Measurements from ENCODE around the gene STK10. TPM values are rescaled to one million over a fixed set of nuclear protein-coding genes. Genes with fewer than 3 reads are reported as not detected.

The STK10 gene
- polyA plus RNA-seq, 1 of the 3 experiments (the other 2 are of a cell fraction) = 11.0 TPM

DNA sequence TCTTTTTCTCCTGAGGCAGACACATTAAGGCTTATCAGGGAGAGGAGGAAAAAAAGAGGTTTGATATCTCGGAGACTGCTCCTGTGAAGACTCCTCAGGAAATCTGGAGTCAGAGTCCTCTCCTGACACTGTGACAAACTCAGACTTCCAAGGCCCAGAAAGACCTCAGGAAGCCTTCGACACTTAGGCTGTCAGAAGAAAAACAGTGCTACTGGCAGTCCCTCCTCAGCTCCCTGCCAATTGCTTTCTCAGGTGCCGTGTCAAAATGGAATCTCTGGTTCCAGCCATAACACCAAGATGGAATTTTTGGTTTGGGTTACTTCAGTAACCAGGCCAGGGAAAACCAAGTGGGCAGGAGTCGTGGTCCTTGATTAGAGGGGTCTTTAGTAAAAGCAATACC is 4.1 kb downstream of the STK10 start:
- no peak for DNase-seq
- H3K4me1 ChIP-seq (ENCODE audit: control insufficient read depth in 1 of 2, insufficient read depth in 2 of 2, low read depth in 1 of 2, low read length in 1 of 2) = peaks cover 0 to 5% of the 10 kb centered on the region in 2 experiments; a peak in 1 of 4 replicates
- ChIA-PET POLR2A (no interaction called here), CTCF (interaction anchor here (0.7 to 1.1 kb wide), 2 partner anchors 13 to 271 kb away, joined by 3 to 4 read pairs; no protein-coding TSS in a partner anchor)
- H3K79me2 ChIP-seq (ENCODE audit: insufficient read depth) = peaks cover 79% of the 10 kb centered on the region
- no peak overlapping the region for H3K9ac ChIP-seq
- H3K36me3 ChIP-seq (replicated peaks in 1 of 2; ENCODE audit: control insufficient read depth in 1 of 2, insufficient read depth in 2 of 2, low read length in 1 of 2) = peaks cover 0 to 4% of the 10 kb centered on the region in 2 experiments
- H3F3A ChIP-seq (replicated peaks; ENCODE audit: insufficient read depth) = peaks cover 9% of the 10 kb centered on the region
- no peaks in the 10 kb centered on the region for H3K9me3 ChIP-seq
- no peak overlapping the region for H3K27ac ChIP-seq (ENCODE audit: low read depth in 2 of 2, low read length in 1 of 2)
- H3K4me3 ChIP-seq (ENCODE audit: low read depth in 2 of 2, low read length in 1 of 2) = no peak overlapping the region
- H3K27me3 ChIP-seq (ENCODE audit: insufficient read depth) = no peaks in the 10 kb centered on the region
- H3K9me2 ChIP-seq = no peaks in the 10 kb centered on the region
- no peak overlapping the region for H2AFZ ChIP-seq (ENCODE audit: low read depth)
- WGBS (ENCODE audit: low lambda C conversion rate) = 100% methylated on average over 3 of the region's 4 CpGs
- H4K20me1 ChIP-seq (ENCODE audit: insufficient read depth) = 0 out of 2 replicates have a peak, but pooled peaks cover 7% of the 10 kb centered on the region
- TF ChIP-seq MEF2A (IDR thresholded peaks at IDR 0.05; ENCODE audit: borderline replicate concordance, low read depth) (no peak), FOXJ3 (CRISPR knock-in tag; IDR thresholded peaks at IDR 0.05) (no peak), RAD21 (IDR thresholded peaks at IDR 0.05; ENCODE audit: low read length) (no peak), EP300 (IDR thresholded peaks at IDR 0.05; ENCODE audit: borderline replicate concordance in 1 of 2, low read depth in 1 of 2, low read length in 1 of 2) (no peak), RFX5 (IDR thresholded peaks at IDR 0.05; ENCODE audit: low read length) (no peak), NRF1 (IDR thresholded peaks at IDR 0.05; ENCODE audit: low read depth, low read length) (no peak), JUND (IDR thresholded peaks at IDR 0.05) (no peak), NFIC (IDR thresholded peaks at IDR 0.05; ENCODE audit: borderline replicate concordance) (no peak), ELF1 (IDR thresholded peaks at IDR 0.05) (no peak), FOSL2 (IDR thresholded peaks at IDR 0.05; ENCODE audit: borderline replicate concordance, low read depth) (no peak), IRF3 (IDR thresholded peaks at IDR 0.05; ENCODE audit: low read depth, low read length) (no peak), TCF12 (IDR thresholded peaks at IDR 0.05) (no peak)
- TF ChIP-seq, protein P1, sequence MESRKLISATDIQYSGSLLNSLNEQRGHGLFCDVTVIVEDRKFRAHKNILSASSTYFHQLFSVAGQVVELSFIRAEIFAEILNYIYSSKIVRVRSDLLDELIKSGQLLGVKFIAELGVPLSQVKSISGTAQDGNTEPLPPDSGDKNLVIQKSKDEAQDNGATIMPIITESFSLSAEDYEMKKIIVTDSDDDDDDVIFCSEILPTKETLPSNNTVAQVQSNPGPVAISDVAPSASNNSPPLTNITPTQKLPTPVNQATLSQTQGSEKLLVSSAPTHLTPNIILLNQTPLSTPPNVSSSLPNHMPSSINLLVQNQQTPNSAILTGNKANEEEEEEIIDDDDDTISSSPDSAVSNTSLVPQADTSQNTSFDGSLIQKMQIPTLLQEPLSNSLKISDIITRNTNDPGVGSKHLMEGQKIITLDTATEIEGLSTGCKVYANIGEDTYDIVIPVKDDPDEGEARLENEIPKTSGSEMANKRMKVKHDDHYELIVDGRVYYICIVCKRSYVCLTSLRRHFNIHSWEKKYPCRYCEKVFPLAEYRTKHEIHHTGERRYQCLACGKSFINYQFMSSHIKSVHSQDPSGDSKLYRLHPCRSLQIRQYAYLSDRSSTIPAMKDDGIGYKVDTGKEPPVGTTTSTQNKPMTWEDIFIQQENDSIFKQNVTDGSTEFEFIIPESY (IDR thresholded peaks at IDR 0.05; ENCODE audit: borderline replicate concordance, low read depth) = no peak
- TF ChIP-seq, protein P2, sequence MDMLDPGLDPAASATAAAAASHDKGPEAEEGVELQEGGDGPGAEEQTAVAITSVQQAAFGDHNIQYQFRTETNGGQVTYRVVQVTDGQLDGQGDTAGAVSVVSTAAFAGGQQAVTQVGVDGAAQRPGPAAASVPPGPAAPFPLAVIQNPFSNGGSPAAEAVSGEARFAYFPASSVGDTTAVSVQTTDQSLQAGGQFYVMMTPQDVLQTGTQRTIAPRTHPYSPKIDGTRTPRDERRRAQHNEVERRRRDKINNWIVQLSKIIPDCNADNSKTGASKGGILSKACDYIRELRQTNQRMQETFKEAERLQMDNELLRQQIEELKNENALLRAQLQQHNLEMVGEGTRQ (IDR thresholded peaks at IDR 0.05; ENCODE audit: borderline replicate concordance, low read depth, low read length) = no peak
- H3K4me2 ChIP-seq = no peak overlapping the region

- POLR2A ChIA-PET = no interaction called here
- H3K4me2 ChIP-seq = no peak overlapping the region
- peaks cover 17% of the 10 kb centered on the region; the same call in 1 of the 2 replicates for H4K20me1 ChIP-seq (ENCODE audit: insufficient read depth)
- H3K27me3 ChIP-seq (ENCODE audit: insufficient read depth) = no peaks in the 10 kb centered on the region
- H3K4me3 ChIP-seq (ENCODE audit: low read depth in 2 of 2, low read length in 1 of 2) = no peak overlapping the region
- peaks cover 4% of the 10 kb centered on the region for H3F3A ChIP-seq (replicated peaks; ENCODE audit: insufficient read depth)
- WGBS (ENCODE audit: low lambda C conversion rate) = 93% methylated on average over 6 of the region's 6 CpGs
- peaks cover 0 to 4% of the 10 kb centered on the region in 2 experiments for H3K36me3 ChIP-seq (replicated peaks in 1 of 2; ENCODE audit: control insufficient read depth in 1 of 2, insufficient read depth in 2 of 2, low read length in 1 of 2)
- H3K27ac ChIP-seq (ENCODE audit: low read depth in 2 of 2, low read length in 1 of 2) = no peak overlapping the region
- H2AFZ ChIP-seq (ENCODE audit: low read depth) = no peak overlapping the region
- CTCF ChIA-PET = no interaction called here
- no peaks in the 10 kb centered on the region for H3K9me2 ChIP-seq
- peaks cover 95% of the 10 kb centered on the region for H3K79me2 ChIP-seq (ENCODE audit: insufficient read depth)
- H3K9me3 ChIP-seq = no peaks in the 10 kb centered on the region
- DNase-seq = no peak
- TF ChIP-seq TAF1 (IDR thresholded peaks at IDR 0.05; ENCODE audit: borderline replicate concordance, low read depth, low read length) (no peak), MAX (IDR thresholded peaks at IDR 0.05; ENCODE audit: low read depth) (no peak), FOXM1 (IDR thresholded peaks at IDR 0.05; ENCODE audit: low read depth) (no peak), YY1 (IDR thresholded peaks at IDR 0.05; ENCODE audit: low read depth) (no peak), NFIC (IDR thresholded peaks at IDR 0.05; ENCODE audit: borderline replicate concordance) (no peak), ELF1 (IDR thresholded peaks at IDR 0.05) (no peak), IRF3 (IDR thresholded peaks at IDR 0.05; ENCODE audit: low read depth, low read length) (no peak), GATA2 (CRISPR knock-in tag; IDR thresholded peaks at IDR 0.05) (no peak), RXRA (IDR thresholded peaks at IDR 0.05; ENCODE audit: borderline replicate concordance, low read depth) (no peak), SIN3A (IDR thresholded peaks at IDR 0.05; ENCODE audit: borderline replicate concordance, low read depth, low read length) (no peak), RAD21 (IDR thresholded peaks at IDR 0.05; ENCODE audit: low read length) (no peak), CHD2 (IDR thresholded peaks at IDR 0.05; ENCODE audit: low read length, partially characterized antibody) (no peak)
- TF ChIP-seq, protein P3, sequence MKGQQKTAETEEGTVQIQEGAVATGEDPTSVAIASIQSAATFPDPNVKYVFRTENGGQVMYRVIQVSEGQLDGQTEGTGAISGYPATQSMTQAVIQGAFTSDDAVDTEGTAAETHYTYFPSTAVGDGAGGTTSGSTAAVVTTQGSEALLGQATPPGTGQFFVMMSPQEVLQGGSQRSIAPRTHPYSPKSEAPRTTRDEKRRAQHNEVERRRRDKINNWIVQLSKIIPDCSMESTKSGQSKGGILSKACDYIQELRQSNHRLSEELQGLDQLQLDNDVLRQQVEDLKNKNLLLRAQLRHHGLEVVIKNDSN (IDR thresholded peaks at IDR 0.05; ENCODE audit: borderline replicate concordance, low read depth) = no peak
- no peak overlapping the region for H3K9ac ChIP-seq
- H3K4me1 ChIP-seq (ENCODE audit: control insufficient read depth in 1 of 2, insufficient read depth in 2 of 2, low read depth in 1 of 2, low read length in 1 of 2) = peaks cover 0 to 5% of the 10 kb centered on the region in 2 experiments; a peak in 1 of 4 replicates
These were observed 5.7 kb downstream of the STK10 start for GRCh38 chr5:172182291-172182690.
